Measurements from ENCODE around the gene NDUFAF8. TPM values are rescaled to one million over a fixed set of nuclear protein-coding genes. Genes with fewer than 3 reads are reported as not detected.

NDUFAF8 gene
- total RNA-seq, 2 experiments from 2014 or later, result 31.0 to 57.9 TPM

- Mint-ChIP-seq H3K27ac (no peak overlapping the region), H3K4me1 (no peaks in the 10 kb centered on the region), H3K36me3 (ENCODE audit: low read depth) (no peaks in the 10 kb centered on the region), H3K4me3 (no peak overlapping the region), H3K9me3 (ENCODE audit: low read depth) (no peaks in the 10 kb centered on the region), H3K27me3 (no peaks in the 10 kb centered on the region)
- DNase-seq, result no peak
- no peak for ATAC-seq
- ChIA-PET POLR2A (no interaction called here), CTCF (no interaction called here)
- intact Hi-C loops (cut with DNase I, micrococcal nuclease), result no loop called here
Observed at GRCh38 chr17:81195941-81196495, 43.1 kb upstream of the NDUFAF8 start.

DNA sequence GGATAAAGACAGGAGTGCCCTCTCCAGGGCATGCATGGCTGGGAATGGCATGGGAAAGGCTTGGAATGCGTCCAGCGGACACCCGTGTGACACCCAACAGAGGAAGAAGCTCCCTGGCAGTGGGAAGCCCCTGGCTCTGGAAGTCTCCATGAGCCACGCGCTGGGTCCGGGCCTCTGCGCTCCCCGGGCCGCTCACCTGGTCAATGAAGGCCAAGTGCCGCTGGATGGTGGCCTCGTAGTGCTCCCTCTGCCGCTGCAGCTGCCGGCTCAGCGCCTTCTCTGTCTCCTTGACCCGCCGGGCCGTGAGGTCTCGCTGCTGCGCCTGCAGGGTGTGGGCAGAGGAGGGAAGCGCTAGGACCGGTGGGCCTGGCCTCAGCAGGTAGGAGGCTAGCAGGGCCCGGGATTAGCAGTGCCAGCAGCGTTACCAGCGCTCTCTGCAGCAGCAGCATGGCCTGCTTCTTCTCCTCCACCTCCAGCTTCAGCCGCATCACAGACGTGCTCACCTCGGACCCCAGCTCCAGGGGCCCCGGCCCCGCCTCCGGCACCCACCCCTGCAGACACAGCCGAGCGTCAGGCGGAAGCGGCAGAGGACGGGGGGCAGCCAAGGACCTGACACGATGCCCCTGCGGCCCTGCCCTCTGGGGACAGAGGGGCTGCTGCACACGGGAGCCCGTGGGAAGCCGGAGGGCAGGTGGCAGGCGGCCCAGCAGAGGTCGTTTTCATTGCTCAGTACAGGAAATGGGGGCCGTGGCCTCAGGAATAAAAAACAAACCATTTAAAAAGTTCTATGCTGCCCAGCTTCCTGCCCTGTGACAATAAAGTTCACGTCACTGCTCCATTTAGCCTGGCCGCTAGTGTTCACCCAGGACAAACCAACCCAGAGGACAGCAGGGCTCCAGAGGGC is 42.4 kb upstream of the NDUFAF8 start:
- ChIA-PET CTCF (no interaction called here), POLR2A (no interaction called here)
- ATAC-seq (no peak), DNase-seq (no peak)
- Mint-ChIP-seq H3K9me3 (ENCODE audit: low read depth) (no peaks in the 10 kb centered on the region), H3K36me3 (ENCODE audit: low read depth) (no peaks in the 10 kb centered on the region), H3K4me3 (no peak overlapping the region), H3K4me1 (no peaks in the 10 kb centered on the region), H3K27me3 (no peaks in the 10 kb centered on the region), H3K27ac (no peak overlapping the region)
- intact Hi-C loops (cut with DNase I, micrococcal nuclease), result no loop called here

GRCh38 chr17:81197409-81197795 is 41.7 kb upstream of the NDUFAF8 start:
- Mint-ChIP-seq H3K4me1 (no peaks in the 10 kb centered on the region), H3K4me3 (no peak overlapping the region), H3K36me3 (ENCODE audit: low read depth) (no peaks in the 10 kb centered on the region), H3K9me3 (ENCODE audit: low read depth) (no peaks in the 10 kb centered on the region), H3K27ac (no peak overlapping the region), H3K27me3 (no peaks in the 10 kb centered on the region)
- intact Hi-C loops (cut with DNase I, micrococcal nuclease), result no loop called here
- ChIA-PET CTCF (no interaction called here), POLR2A (no interaction called here)
- DNase-seq (no peak), ATAC-seq (no peak)

DNA sequence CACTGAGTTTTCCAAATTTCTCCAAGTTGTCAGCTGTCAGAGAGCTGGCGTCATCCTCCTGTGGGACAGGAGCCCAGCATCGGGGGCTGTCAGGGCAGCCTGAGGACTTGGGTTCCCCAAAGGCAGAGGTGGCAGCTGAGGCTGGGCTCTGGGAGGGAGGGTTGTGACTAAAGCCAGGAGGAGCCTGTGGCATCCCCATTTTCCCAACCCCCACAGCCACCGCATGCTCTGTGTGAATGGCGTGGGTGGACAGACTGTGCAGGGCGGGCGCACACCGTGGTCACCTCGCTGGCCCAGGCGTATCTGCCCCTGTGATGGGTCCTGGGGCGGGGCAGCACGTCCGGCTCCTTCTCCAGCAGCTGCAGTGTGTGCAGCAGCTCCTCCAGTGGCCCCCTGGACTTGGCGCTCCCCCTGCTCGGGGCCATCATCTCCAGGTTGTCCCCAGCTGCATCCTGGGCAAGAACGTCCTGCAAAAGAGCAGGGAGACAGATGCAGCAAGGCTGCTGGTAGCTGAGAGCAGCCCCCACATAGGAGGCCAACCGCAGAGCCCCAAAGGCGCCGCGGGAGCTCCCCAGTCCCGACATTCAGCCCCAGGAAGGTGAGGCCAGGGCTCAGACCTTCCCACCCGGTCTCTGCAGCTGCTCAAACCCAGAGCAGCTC is 41.2 kb upstream of the NDUFAF8 start:
- intact Hi-C loops (cut with DNase I, micrococcal nuclease), result no loop called here
- H3K4me3 Mint-ChIP-seq, result no peak overlapping the region
- no peaks in the 10 kb centered on the region for H3K9me3 Mint-ChIP-seq (ENCODE audit: low read depth)
- ChIA-PET POLR2A (no interaction called here), CTCF (no interaction called here)
- H3K27me3 Mint-ChIP-seq, result no peaks in the 10 kb centered on the region
- H3K4me1 Mint-ChIP-seq, result no peaks in the 10 kb centered on the region
- no peak overlapping the region for H3K27ac Mint-ChIP-seq
- DNase-seq (no peak), ATAC-seq (no peak)
- no peaks in the 10 kb centered on the region for H3K36me3 Mint-ChIP-seq (ENCODE audit: low read depth)

DNA sequence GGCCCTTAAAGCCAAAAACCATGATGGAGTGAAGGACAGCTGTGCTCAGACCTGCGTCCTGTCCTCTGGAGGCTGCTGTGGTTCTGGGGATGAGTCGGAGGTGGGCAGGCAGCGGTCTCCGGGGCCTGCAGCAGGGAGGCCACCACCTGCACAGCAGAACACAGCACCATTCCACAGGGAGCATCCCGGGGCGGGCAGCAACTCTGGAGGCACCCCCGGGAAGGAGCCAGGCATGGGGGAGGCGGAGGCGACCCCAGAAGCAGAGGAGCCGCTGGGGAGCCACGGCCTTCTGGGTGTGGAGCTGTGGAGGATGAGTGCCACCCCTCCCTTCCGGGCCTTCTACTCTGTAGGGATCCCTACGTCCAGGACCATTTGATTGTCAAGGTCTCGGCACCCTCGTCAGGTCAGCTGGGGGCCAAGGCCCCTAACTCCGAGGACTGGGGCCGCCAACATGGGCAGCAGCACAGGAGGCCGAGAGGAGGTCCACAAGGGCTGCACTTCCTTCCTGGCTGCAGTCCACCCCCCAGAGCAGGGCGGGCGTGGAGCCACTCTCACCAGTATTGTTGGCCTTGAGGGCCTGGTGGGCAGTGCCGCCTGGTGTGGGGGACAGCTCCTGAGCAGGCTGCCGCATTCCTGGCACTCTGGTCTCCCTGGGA is 40.2 kb upstream of the NDUFAF8 start:
- DNase-seq, result no peak
- Mint-ChIP-seq H3K36me3 (ENCODE audit: low read depth) (no peaks in the 10 kb centered on the region), H3K4me1 (no peaks in the 10 kb centered on the region), H3K27ac (no peak overlapping the region), H3K4me3 (no peak overlapping the region), H3K9me3 (ENCODE audit: low read depth) (no peaks in the 10 kb centered on the region), H3K27me3 (no peaks in the 10 kb centered on the region)
- intact Hi-C loops (cut with DNase I, micrococcal nuclease), result no loop called here
- no peak for ATAC-seq
- CTCF ChIA-PET, result interaction anchor here (0.6 kb wide), 1 partner anchor 210 kb away, joined by 3 read pairs; no protein-coding TSS in a partner anchor
- POLR2A ChIA-PET, result interaction anchor here (0.6 kb wide), 1 partner anchor 85 kb away, joined by 3 read pairs; no protein-coding TSS in a partner anchor

- ChIA-PET POLR2A (no interaction called here), CTCF (interaction anchor here (0.6 kb wide), 1 partner anchor 210 kb away, joined by 3 read pairs; no protein-coding TSS in a partner anchor)
- no peak overlapping the region for H3K27ac Mint-ChIP-seq
- intact Hi-C loops (cut with DNase I, micrococcal nuclease), result no loop called here
- H3K9me3 Mint-ChIP-seq (ENCODE audit: low read depth), result no peaks in the 10 kb centered on the region
- H3K27me3 Mint-ChIP-seq, result no peaks in the 10 kb centered on the region
- no peak for ATAC-seq
- H3K4me3 Mint-ChIP-seq, result no peak overlapping the region
- H3K36me3 Mint-ChIP-seq (ENCODE audit: low read depth), result no peaks in the 10 kb centered on the region
- H3K4me1 Mint-ChIP-seq, result no peaks in the 10 kb centered on the region
- no peak for DNase-seq
Observed at GRCh38 chr17:81199482-81199830, 39.7 kb upstream of the NDUFAF8 start.

GRCh38 chr17:81200201-81200600 is 38.9 kb upstream of the NDUFAF8 start:
- DNase-seq (no peak), ATAC-seq (no peak)
- Mint-ChIP-seq H3K9me3 (ENCODE audit: low read depth) (no peaks in the 10 kb centered on the region), H3K36me3 (ENCODE audit: low read depth) (no peaks in the 10 kb centered on the region), H3K4me1 (no peaks in the 10 kb centered on the region), H3K27ac (no peak overlapping the region), H3K27me3 (no peaks in the 10 kb centered on the region), H3K4me3 (no peak overlapping the region)
- ChIA-PET CTCF (interaction anchor here (0.7 to 0.9 kb wide), 2 partner anchors 54 to 124 kb away, joined by 3 to 4 read pairs; no protein-coding TSS in a partner anchor), POLR2A (no interaction called here)
- intact Hi-C loops (cut with DNase I, micrococcal nuclease), result no loop called here

DNA sequence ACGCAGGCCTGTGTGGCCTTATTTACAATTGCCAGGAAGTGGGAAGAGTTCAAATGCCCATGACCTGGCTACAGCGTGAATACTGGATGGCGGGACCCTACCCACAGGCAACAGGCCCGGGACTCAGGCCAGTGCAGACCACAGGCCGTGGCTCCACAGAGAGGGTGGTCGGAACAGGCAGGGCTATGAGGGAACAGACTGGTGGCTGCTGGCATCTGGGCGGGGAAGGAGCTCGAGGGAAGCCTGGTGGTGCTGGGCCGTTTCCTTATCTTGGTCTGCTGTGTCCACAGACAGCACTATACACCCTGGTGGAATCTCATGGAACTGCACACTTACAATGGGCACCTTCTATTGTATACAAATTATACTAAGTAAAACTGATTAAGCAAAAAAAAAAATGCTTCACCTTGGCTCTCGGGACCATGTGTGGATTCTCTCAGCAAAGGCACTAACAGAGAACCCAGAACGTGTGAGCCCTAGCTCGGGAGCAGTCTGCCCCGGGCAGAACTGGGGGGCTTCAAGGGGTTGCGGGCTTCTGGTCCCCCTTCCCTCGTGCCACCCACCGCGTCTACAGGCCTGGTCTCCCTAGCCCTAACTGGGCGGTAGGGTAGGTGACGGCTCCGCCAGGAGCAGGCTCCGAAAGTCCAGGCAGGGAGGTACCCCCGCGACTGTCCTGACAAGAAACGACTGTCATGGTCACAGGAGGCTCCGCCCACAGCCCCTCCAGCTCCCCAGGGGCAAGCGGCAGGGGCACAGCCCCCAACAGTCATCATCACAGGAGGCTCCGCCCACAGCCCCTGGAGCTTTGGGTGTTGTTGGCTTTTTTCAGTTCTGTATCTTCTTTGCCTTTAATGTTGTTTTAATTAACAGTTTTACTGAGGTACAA is 38.2 kb upstream of the NDUFAF8 start:
- Mint-ChIP-seq H3K27ac (no peak overlapping the region), H3K4me3 (no peak overlapping the region), H3K27me3 (no peaks in the 10 kb centered on the region), H3K9me3 (ENCODE audit: low read depth) (no peaks in the 10 kb centered on the region), H3K36me3 (ENCODE audit: low read depth) (no peaks in the 10 kb centered on the region), H3K4me1 (no peaks in the 10 kb centered on the region)
- DNase-seq (peak; percentile 36), ATAC-seq (peak; percentile 71)
- CTCF ChIA-PET, result interaction anchor here (0.7 to 0.9 kb wide), 2 partner anchors 55 to 125 kb away, joined by 3 to 4 read pairs; no protein-coding TSS in a partner anchor
- intact Hi-C loops (cut with DNase I, micrococcal nuclease), result no loop called here
- POLR2A ChIA-PET, result interaction anchor here (0.7 kb wide), 1 partner anchor 363 kb away, joined by 3 read pairs; no protein-coding TSS in a partner anchor

DNA sequence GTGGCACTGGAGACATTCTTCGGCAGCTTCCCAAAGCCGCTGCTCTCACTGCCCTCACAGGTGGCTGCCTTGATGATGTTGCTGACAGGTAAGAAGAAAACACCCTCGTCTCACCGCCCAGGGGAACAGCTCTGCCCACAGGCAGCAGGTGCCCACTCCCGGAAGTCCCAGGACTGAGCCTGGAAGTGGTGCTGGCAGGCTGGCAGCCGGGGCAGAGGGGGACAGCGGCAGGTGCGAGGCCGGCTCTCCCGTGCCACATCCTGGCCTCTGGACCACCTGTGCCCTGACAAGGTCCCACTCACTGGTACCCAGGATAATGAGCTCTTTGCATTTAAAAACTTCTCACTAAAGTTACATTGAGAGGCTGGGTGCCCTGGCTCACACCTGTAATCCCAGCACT is 36.8 kb upstream of the NDUFAF8 start:
- POLR2A ChIA-PET, result no interaction called here

DNA sequence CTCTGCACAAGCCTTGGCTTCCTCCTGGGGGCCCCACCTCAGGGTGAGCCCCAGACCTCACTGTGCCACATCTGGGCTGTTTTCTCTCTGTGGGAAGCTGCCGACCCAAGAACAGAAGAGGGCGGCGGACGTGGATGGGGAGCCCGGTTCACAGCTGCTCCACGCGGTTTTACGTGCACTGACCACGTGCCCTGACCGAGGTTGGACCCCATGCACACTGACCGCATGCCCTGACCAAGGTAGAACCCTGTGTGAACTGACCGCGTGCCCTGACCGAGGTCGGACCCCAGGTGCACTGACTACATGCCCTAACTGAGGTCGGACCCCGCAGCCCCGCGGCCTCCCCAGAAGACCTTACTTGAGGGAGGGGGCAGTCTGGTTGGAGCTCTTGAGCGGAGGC is 36.0 kb upstream of the NDUFAF8 start:
- DNase-seq (no peak), ATAC-seq (no peak)
- Mint-ChIP-seq H3K4me1 (no peaks in the 10 kb centered on the region), H3K27me3 (no peaks in the 10 kb centered on the region), H3K4me3 (no peak overlapping the region), H3K9me3 (ENCODE audit: low read depth) (no peaks in the 10 kb centered on the region), H3K27ac (no peak overlapping the region), H3K36me3 (ENCODE audit: low read depth) (no peaks in the 10 kb centered on the region)
- intact Hi-C loops (cut with DNase I, micrococcal nuclease), result no loop called here
- POLR2A ChIA-PET, result no interaction called here
- CTCF ChIA-PET, result interaction anchor here (0.5 to 0.6 kb wide), 2 partner anchors 22 to 573 kb away, joined by 3 to 4 read pairs; no protein-coding TSS in a partner anchor

More for the DNA sequence above, 36.8 kb upstream of the NDUFAF8 start:
- CTCF ChIA-PET, result interaction anchor here (0.6 kb wide), 1 partner anchor 572 kb away, joined by 3 read pairs; no protein-coding TSS in a partner anchor
- DNase-seq (no peak), ATAC-seq (no peak)
- no peak overlapping the region for H3K27ac Mint-ChIP-seq
- H3K9me3 Mint-ChIP-seq (ENCODE audit: low read depth), result no peaks in the 10 kb centered on the region
- H3K27me3 Mint-ChIP-seq, result no peaks in the 10 kb centered on the region
- no peaks in the 10 kb centered on the region for H3K4me1 Mint-ChIP-seq
- H3K4me3 Mint-ChIP-seq, result no peak overlapping the region
- no peaks in the 10 kb centered on the region for H3K36me3 Mint-ChIP-seq (ENCODE audit: low read depth)
- intact Hi-C loops (cut with DNase I, micrococcal nuclease), result no loop called here

GRCh38 chr17:81204578-81204977 is 34.5 kb upstream of the NDUFAF8 start:
- no peak for DNase-seq
- intact Hi-C loops (cut with DNase I, micrococcal nuclease), result no loop called here
- no peaks in the 10 kb centered on the region for H3K27me3 Mint-ChIP-seq
- H3K4me1 Mint-ChIP-seq, result no peaks in the 10 kb centered on the region
- ChIA-PET CTCF (no interaction called here), POLR2A (no interaction called here)
- ATAC-seq, result no peak
- no peak overlapping the region for H3K4me3 Mint-ChIP-seq
- H3K36me3 Mint-ChIP-seq (ENCODE audit: low read depth), result no peaks in the 10 kb centered on the region
- no peaks in the 10 kb centered on the region for H3K9me3 Mint-ChIP-seq (ENCODE audit: low read depth)
- H3K27ac Mint-ChIP-seq, result no peak overlapping the region
